Endothelial cell of umbilical vein (primary cell): ENCODE results near the gene GRM4.

Source experiments
- EZH2 ChIP-seq: IDR thresholded peaks from 2 replicates; pipeline ENCODE4 v1.6.1; 2012; ENCODE audit warnings: borderline replicate concordance, low read depth, mild to moderate bottlenecking, moderate library complexity, low read length, inconsistent platforms; ENCODE audit not compliant: severe bottlenecking
- FOS ChIP-seq: IDR thresholded peaks from 2 replicates; pipeline ENCODE4 v1.6.1; 2011; ENCODE audit warnings: mild to moderate bottlenecking, low read length, moderate library complexity, borderline replicate concordance; ENCODE audit not compliant: insufficient read depth
- JUN ChIP-seq: IDR thresholded peaks from 2 replicates; pipeline ENCODE4 v1.6.1; 2011; ENCODE audit warnings: borderline replicate concordance, low read depth; ENCODE audit not compliant: insufficient read length, insufficient read depth
- MAX ChIP-seq: IDR thresholded peaks from 2 replicates; pipeline ENCODE4 v1.6.1; 2011; ENCODE audit not compliant: insufficient read depth, insufficient read length
- POLR2A ChIP-seq: IDR thresholded peaks from 2 replicates; pipeline ENCODE4 v1.6.1; 2012; ENCODE audit warnings: low read depth, mild to moderate bottlenecking, control low read depth, low read length
- POLR2AphosphoS5 ChIP-seq: IDR thresholded peaks from 2 replicates; pipeline ENCODE4 v1.6.1; 2012; ENCODE audit warnings: low read depth, mild to moderate bottlenecking, control low read depth, low read length, moderate library complexity; ENCODE audit not compliant: insufficient read depth
- TF ChIP-seq, protein P1 (sequence below), 2 donors: IDR thresholded peaks; 1 replicate in 1 of 2; 2 replicates in 1 of 2; pipeline ENCODE4 v1.5.1; 2011; ENCODE audit warnings: low read length in 2 of 2, mild to moderate bottlenecking in 2 of 2, moderate library complexity in 2 of 2, control low read depth in 1 of 2, inconsistent platforms in 1 of 2, low read depth in 1 of 2; ENCODE audit not compliant: insufficient read depth in 1 of 2; ENCODE audit errors: extremely low read depth in 1 of 2

DNA sequence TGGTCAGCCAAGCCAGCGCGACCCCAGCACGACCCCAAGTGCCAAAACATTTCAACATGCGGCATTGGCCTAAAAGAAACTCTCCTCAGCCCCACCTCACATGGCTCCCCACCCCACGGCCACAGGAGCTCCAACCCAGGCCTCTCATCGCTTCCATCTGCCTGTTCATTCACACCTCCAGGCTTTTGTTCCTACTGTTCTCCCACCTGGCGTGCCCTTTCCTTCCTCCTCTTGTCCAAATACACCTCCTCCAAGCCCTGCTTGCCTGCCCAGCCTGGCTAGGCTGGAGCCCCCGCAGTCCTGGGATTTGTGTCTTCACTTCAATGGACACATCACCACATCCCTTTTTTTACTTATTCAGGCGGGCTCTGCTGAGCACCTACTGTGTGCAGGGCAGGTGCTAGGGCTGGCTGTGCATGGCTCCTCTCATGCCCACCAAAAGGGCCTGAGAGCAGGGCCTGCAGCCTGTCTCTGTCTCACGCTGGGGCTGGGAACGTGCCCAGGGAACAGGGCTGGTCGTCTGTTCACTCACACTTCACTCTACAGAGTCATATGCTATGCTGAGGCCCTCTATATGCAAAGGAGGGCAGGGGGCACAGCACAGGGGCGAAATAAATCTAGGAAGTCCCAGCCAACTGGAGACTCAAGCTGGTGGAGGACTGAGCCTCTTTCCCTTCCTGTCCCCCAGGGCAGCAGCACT, 61.1 kb downstream of the GRM4 start:
- TF ChIP-seq, protein P1, sequence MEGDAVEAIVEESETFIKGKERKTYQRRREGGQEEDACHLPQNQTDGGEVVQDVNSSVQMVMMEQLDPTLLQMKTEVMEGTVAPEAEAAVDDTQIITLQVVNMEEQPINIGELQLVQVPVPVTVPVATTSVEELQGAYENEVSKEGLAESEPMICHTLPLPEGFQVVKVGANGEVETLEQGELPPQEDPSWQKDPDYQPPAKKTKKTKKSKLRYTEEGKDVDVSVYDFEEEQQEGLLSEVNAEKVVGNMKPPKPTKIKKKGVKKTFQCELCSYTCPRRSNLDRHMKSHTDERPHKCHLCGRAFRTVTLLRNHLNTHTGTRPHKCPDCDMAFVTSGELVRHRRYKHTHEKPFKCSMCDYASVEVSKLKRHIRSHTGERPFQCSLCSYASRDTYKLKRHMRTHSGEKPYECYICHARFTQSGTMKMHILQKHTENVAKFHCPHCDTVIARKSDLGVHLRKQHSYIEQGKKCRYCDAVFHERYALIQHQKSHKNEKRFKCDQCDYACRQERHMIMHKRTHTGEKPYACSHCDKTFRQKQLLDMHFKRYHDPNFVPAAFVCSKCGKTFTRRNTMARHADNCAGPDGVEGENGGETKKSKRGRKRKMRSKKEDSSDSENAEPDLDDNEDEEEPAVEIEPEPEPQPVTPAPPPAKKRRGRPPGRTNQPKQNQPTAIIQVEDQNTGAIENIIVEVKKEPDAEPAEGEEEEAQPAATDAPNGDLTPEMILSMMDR (IDR thresholded peaks at IDR 0.05; ENCODE audit: extremely low read depth in 1 of 2, insufficient read depth in 1 of 2, low read depth in 1 of 2, low read length in 2 of 2): no peak
- TF ChIP-seq POLR2AphosphoS5 (no peak), JUN (no peak), FOS (no peak), MAX (no peak), EZH2 (no peak), POLR2A (no peak)
